ENCODE measurements around the gene ACSBG1. TPM values are rescaled to one million over a fixed set of nuclear protein-coding genes. Genes with fewer than 3 reads are reported as not detected.
A peak's percentile ranks its signal among the peaks of the same experiment; 100 is the strongest.

Gene ACSBG1
- total RNA-seq, 4 donors from 2014 or later: 61.8 to 375 (median 102) TPM

DNA sequence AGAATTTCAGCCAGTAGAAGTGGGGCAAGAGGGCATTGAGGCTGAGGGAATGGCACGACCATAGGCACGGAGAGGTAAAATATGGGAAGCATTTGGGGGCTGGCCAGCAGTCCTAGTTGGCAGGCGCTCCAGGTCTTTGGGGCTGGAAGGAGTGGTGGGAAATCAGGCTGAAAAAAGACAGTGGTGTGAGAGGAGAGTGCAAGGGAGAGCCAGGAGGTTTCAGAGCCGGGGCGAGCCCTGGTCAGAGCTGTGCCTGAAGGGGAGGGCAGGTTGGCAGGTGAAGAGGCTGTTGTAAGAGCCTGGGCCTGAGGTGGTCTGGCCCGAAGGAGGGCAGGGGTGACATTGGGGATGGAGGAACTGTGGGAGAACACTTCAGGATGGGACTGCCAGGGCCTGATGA lies 86.8 kb downstream of the ACSBG1 start:
- Histone ChIP-seq H3K36me3 (no peaks in the 10 kb centered on the region), H3K27ac (no peak overlapping the region), H3K4me3 (no peak overlapping the region), H3K27me3 (no peaks in the 10 kb centered on the region), H3K9me3 (no peaks in the 10 kb centered on the region), H3K4me1 (peaks cover 33% of the 10 kb centered on the region)
- 52% methylated on average over 6 of the region's 6 CpGs for whole genome bisulfite sequencing
- DNase-seq (ENCODE audit: low spot score in 2 of 2): peak in 1 of 2 donors; percentile 63
- TF ChIP-seq EP300 (IDR thresholded peaks at IDR 0.05) (no peak), POLR2A (IDR thresholded peaks at IDR 0.05) (no peak), POLR2AphosphoS5 (IDR thresholded peaks at IDR 0.05) (no peak)
- TF ChIP-seq, protein P1, sequence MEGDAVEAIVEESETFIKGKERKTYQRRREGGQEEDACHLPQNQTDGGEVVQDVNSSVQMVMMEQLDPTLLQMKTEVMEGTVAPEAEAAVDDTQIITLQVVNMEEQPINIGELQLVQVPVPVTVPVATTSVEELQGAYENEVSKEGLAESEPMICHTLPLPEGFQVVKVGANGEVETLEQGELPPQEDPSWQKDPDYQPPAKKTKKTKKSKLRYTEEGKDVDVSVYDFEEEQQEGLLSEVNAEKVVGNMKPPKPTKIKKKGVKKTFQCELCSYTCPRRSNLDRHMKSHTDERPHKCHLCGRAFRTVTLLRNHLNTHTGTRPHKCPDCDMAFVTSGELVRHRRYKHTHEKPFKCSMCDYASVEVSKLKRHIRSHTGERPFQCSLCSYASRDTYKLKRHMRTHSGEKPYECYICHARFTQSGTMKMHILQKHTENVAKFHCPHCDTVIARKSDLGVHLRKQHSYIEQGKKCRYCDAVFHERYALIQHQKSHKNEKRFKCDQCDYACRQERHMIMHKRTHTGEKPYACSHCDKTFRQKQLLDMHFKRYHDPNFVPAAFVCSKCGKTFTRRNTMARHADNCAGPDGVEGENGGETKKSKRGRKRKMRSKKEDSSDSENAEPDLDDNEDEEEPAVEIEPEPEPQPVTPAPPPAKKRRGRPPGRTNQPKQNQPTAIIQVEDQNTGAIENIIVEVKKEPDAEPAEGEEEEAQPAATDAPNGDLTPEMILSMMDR (IDR thresholded peaks at IDR 0.05): no peak

DNA sequence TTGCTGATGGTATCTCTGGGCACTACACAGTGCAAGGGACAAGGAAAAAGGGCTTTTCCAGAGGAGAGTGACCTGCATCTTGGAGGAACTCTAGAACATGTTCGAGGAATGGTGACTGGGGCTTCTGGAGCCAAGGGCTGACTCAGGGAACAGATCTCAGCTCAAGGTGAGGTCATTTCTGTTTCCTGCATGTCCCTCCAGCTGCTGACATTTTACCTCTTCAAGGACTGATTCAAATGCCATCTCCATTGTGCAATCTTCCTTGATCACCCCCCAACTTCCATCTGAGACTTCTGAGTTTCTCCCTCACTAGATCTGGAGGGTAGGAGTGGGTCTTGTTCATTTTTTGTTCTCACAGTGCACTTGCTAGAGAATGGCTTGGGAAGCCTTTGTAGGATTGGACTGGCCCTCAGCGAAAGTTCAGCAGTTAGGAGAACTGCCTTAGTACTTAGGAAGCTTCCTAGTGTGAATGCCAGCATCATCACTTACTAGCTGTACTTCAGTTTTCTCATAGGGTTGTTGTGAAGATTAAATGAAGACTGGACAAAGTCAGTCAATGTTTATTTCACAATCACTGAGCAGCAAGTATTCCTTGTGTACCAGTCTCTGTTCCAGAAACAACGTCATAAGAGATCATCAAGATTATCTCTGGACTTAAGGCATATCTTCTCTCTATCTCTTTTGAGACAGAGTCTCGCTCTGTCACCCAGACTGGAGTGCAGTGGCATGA lies 87.8 kb downstream of the ACSBG1 start:
- H3K4me3 ChIP-seq: no peak overlapping the region
- no peaks in the 10 kb centered on the region for H3K27me3 ChIP-seq
- no peaks in the 10 kb centered on the region for H3K9me3 ChIP-seq
- no peaks in the 10 kb centered on the region for H3K36me3 ChIP-seq
- TF ChIP-seq, protein P1 (IDR thresholded peaks at IDR 0.05): no peak
- no peak for TF ChIP-seq POLR2A (IDR thresholded peaks at IDR 0.05)
- TF ChIP-seq EP300 (IDR thresholded peaks at IDR 0.05): no peak
- TF ChIP-seq POLR2AphosphoS5 (IDR thresholded peaks at IDR 0.05): no peak
- H3K4me1 ChIP-seq: peaks cover 33% of the 10 kb centered on the region
- no peak for DNase-seq (ENCODE audit: low spot score in 2 of 2)
- WGBS: 80% methylated on average over 4 of the region's 4 CpGs
- H3K27ac ChIP-seq: no peak overlapping the region

DNA sequence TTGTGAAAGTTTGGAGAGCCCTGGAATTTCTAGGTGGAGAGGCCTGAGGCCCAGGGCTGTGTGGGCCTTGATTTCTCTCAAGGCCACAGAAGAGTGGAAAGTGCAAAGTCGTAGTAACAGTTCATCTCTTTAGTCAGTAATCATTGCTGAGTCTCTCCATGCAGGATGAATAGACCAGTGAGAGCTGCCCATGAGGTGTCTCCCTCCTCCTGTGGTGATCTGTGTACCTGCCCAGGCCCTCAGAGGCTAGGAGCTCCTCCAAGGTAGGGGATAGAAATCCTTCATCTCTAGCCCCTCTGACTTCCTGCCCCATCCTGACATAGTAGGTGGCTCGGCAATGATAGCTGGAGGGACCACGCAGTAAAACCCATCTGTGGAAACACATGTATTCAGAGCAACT lies 92.0 kb downstream of the ACSBG1 start:
- no peak overlapping the region for H3K4me3 ChIP-seq
- H3K9me3 ChIP-seq: no peaks in the 10 kb centered on the region
- no peaks in the 10 kb centered on the region for H3K36me3 ChIP-seq
- DNase-seq (ENCODE audit: low spot score in 2 of 2): peak in 1 of 2 donors; percentile 11
- 84% methylated on average over 3 of the region's 3 CpGs for WGBS
- H3K27me3 ChIP-seq: no peaks in the 10 kb centered on the region
- TF ChIP-seq POLR2A (IDR thresholded peaks at IDR 0.05) (no peak), EP300 (IDR thresholded peaks at IDR 0.05) (no peak), POLR2AphosphoS5 (IDR thresholded peaks at IDR 0.05) (no peak)
- TF ChIP-seq, protein P1 (IDR thresholded peaks at IDR 0.05): no peak
- H3K4me1 ChIP-seq: peaks cover 10% of the 10 kb centered on the region
- H3K27ac ChIP-seq: no peak overlapping the region

DNA sequence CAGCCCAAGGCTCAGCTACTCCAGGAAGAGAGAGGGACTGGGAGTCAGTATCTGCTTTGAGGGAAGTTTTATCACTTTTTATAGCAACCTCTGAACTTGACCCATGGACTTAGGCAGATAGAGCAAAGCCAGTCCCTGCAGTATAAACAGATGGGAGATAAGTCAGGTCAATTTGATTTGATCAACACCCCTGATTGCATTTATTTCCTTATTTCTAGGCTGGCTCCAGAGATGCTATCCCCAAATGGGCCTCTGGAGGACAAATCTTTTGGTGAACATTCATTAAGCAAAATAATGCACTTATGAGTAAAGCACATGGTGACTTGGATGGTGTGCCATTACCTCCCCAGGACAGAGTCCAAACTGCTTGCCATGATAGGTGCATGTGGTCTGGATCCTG lies 94.1 kb downstream of the ACSBG1 start:
- no peaks in the 10 kb centered on the region for H3K9me3 ChIP-seq
- H3K27me3 ChIP-seq: no peaks in the 10 kb centered on the region
- H3K36me3 ChIP-seq: no peaks in the 10 kb centered on the region
- TF ChIP-seq POLR2A (IDR thresholded peaks at IDR 0.05) (no peak), POLR2AphosphoS5 (IDR thresholded peaks at IDR 0.05) (no peak), EP300 (IDR thresholded peaks at IDR 0.05) (no peak)
- TF ChIP-seq, protein P1 (IDR thresholded peaks at IDR 0.05): no peak
- no peak for DNase-seq (ENCODE audit: low spot score in 2 of 2)
- no peaks in the 10 kb centered on the region for H3K4me1 ChIP-seq
- no peak overlapping the region for H3K4me3 ChIP-seq
- H3K27ac ChIP-seq: no peak overlapping the region

DNA sequence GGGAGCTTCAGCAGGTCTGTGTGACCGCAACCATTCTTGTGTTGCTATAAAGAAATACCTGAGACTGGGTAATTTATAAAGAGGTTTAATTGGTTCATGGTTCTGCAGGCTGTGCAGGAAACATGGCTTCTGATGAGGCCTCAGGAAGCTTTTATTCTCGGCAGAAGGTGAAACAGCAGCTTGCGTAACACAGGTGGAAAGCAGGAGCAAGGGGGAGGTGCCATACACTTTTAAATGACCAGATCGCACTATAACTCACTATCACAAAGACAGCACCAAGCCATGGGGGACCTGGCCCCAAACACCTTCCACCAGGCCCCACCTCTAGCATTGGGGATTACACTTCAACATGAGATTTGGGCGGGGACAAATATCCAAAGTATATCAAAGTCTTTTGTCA lies 94.8 kb downstream of the ACSBG1 start:
- H3K9me3 ChIP-seq: no peaks in the 10 kb centered on the region
- H3K4me1 ChIP-seq: no peaks in the 10 kb centered on the region
- H3K27ac ChIP-seq: no peak overlapping the region
- no peaks in the 10 kb centered on the region for H3K27me3 ChIP-seq
- WGBS: 80% methylated on average over 5 of the region's 5 CpGs
- TF ChIP-seq POLR2AphosphoS5 (IDR thresholded peaks at IDR 0.05) (no peak), EP300 (IDR thresholded peaks at IDR 0.05) (no peak)
- TF ChIP-seq, protein P1 (IDR thresholded peaks at IDR 0.05): no peak
- no peaks in the 10 kb centered on the region for H3K36me3 ChIP-seq
- DNase-seq (ENCODE audit: low spot score in 2 of 2): no peak
- no peak overlapping the region for H3K4me3 ChIP-seq
